Breast epithelium (tissue), 3 donors: ENCODE measurements around the gene PIK3R5.

Source experiments
- POLR2A ChIP-seq: fragments of 450-650 bp; IDR thresholded peaks from one replicate; pipeline ENCODE4 v1.6.1; 2016; ENCODE audit warnings: antibody characterized with exemption, mild to moderate bottlenecking, moderate library complexity
- POLR2AphosphoS5 ChIP-seq, 3 donors: sonication (generic); formaldehyde crosslinking; IDR thresholded peaks; one replicate each; pipeline ENCODE4 v1.6.1; 2017; ENCODE audit warnings: antibody characterized with exemption in 3 of 3
- TF ChIP-seq, protein P1 (sequence below), 3 donors: fragments of 450-650 bp; IDR thresholded peaks; one replicate each; pipeline ENCODE4 v1.5.1; 2016 to 2017; ENCODE audit warnings: antibody characterized with exemption in 3 of 3, mild to moderate bottlenecking in 3 of 3, moderate library complexity in 3 of 3

DNA sequence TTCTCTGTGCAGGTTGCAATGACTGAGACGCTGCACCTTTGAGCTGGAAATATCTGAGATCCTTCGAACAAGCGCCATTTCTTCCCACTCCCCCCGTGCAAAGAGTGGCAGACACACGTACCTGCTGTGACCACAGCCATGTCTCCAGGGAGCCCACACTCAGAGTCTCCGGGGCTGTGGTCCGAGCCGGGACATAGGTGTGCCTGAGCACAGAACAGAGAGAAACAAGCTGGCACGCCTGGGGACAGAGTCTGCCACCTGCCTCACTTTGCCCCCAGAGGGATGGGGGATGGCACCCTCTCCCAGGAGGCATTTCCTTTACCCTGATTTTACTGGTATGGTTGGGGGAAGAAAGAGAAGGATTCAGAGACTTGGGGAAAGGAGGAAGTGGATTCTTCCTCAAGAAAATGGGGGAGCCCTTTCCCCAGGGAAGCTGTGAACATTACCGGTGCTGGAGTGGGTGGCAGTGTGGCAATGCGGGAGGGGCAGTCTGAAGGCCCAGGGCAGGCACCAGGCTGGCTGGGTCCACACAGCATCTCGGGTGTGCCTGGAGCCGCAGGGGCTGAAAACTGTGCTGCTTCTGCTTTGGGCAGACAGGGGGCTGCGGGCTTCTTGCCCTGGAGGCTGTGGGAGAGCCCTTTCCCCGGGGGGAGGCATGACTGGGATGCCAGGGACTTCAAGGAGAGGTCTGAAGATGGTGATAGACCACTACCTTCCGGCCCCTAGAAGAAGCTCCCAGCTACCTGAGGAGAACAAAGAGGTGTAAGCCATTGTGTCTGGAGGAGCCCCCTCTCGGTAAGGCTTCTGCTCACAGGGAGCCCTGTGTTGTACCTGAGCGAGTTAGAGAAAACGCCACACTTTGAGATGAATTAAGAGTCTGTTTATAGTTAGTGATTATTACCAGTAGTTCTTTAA lies 91.4 kb downstream of the PIK3R5 start:
- TF ChIP-seq, protein P1, sequence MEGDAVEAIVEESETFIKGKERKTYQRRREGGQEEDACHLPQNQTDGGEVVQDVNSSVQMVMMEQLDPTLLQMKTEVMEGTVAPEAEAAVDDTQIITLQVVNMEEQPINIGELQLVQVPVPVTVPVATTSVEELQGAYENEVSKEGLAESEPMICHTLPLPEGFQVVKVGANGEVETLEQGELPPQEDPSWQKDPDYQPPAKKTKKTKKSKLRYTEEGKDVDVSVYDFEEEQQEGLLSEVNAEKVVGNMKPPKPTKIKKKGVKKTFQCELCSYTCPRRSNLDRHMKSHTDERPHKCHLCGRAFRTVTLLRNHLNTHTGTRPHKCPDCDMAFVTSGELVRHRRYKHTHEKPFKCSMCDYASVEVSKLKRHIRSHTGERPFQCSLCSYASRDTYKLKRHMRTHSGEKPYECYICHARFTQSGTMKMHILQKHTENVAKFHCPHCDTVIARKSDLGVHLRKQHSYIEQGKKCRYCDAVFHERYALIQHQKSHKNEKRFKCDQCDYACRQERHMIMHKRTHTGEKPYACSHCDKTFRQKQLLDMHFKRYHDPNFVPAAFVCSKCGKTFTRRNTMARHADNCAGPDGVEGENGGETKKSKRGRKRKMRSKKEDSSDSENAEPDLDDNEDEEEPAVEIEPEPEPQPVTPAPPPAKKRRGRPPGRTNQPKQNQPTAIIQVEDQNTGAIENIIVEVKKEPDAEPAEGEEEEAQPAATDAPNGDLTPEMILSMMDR (IDR thresholded peaks at IDR 0.05): no peak
- no peak for TF ChIP-seq POLR2A
- TF ChIP-seq POLR2AphosphoS5 (IDR thresholded peaks at IDR 0.05): no peak
